NCI-H69 (cell line): ENCODE measurements around the gene NFATC1.
"Not testable (repeated sequence)": the region's sequence is repeated elsewhere in the genome, so short reads cannot be mapped to it uniquely, and the experiment has no call there.

Source experiments
- DNase-seq: peaks from one replicate; lab custom pipeline; 2025; lab: John Stamatoyannopoulos, UW

The NFATC1 gene

GRCh38 chr18:79375441-79376154 is 20.1 kb upstream of the NFATC1 start:
- DNase-seq = no peak

GRCh38 chr18:79376661-79377060 is 19.1 kb upstream of the NFATC1 start:
- not testable (repeated sequence) for DNase-seq

GRCh38 chr18:79377187-79377891 is 18.4 kb upstream of the NFATC1 start:
- DNase-seq = no peak

GRCh38 chr18:79378536-79379250 is 17.0 kb upstream of the NFATC1 start:
- DNase-seq = peak; percentile 59

GRCh38 chr18:79379251-79379905 is 16.4 kb upstream of the NFATC1 start:
- DNase-seq = no peak

- no peak for DNase-seq
These were observed 15.6 kb upstream of the NFATC1 start for GRCh38 chr18:79379931-79380815.

GRCh38 chr18:79380816-79381806 is 14.6 kb upstream of the NFATC1 start:
- DNase-seq = peak; percentile 63

GRCh38 chr18:79381811-79382311 is 13.9 kb upstream of the NFATC1 start:
- no peak for DNase-seq

- no peak for DNase-seq
These were observed 12.9 kb upstream of the NFATC1 start for GRCh38 chr18:79382681-79383387.

- no peak for DNase-seq
These were observed 12.2 kb upstream of the NFATC1 start for GRCh38 chr18:79383388-79384056.

- peak; percentile 30 for DNase-seq
These were observed 11.5 kb upstream of the NFATC1 start for GRCh38 chr18:79384151-79384807.

- no peak for DNase-seq
These were observed 10.9 kb upstream of the NFATC1 start for GRCh38 chr18:79384834-79385233.

GRCh38 chr18:79385326-79385707 is 10.4 kb upstream of the NFATC1 start:
- DNase-seq = no peak

GRCh38 chr18:79385708-79386341 is 9.9 kb upstream of the NFATC1 start:
- DNase-seq = no peak

GRCh38 chr18:79386547-79386946 is 9.2 kb upstream of the NFATC1 start:
- DNase-seq = no peak

GRCh38 chr18:79387214-79387613 is 8.5 kb upstream of the NFATC1 start:
- no peak for DNase-seq

- no peak for DNase-seq
These were observed 8.1 kb upstream of the NFATC1 start for GRCh38 chr18:79387615-79388014.

GRCh38 chr18:79388043-79388442 is 7.7 kb upstream of the NFATC1 start:
- no peak for DNase-seq
